HG02840 (cell line): ENCODE measurements around the gene CHFR.
"Not testable (repeated sequence)": the region's sequence is repeated elsewhere in the genome, so short reads cannot be mapped to it uniquely, and the experiment has no call there.

Source experiments
- ATAC-seq: cut with Tn5 transposase; IDR thresholded peaks from one replicate; pipeline ENCODE4 v1.9.1; 2021; ENCODE audit warnings: mild to moderate bottlenecking, moderate library complexity, moderate number of reproducible peaks; ENCODE audit not compliant: unreplicated experiment, low FRiP score

The CHFR gene

DNA sequence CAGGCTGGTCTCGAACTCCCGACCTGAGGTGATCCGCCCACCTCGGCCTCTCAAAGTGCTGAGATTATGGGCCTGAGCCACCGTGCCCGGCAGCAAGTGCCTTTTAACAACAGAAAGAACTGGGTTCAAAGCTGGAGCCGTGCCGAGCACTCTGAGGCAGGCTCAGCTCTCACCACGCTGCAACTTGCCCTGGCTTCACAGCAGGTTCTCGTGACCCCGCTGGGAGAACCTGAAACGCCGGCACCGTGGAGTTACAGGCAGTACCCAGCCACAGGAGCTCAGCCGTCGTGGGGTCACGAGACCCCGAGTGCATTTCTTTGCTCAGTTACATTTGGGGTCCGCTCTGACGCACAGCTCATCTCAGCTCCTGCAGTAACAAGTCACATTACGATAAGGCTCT, 73.2 kb downstream of the CHFR start:
- no peak for ATAC-seq

- no peak for ATAC-seq
Observed at GRCh38 chr12:132813443-132813842, 74.0 kb downstream of the CHFR start.

DNA sequence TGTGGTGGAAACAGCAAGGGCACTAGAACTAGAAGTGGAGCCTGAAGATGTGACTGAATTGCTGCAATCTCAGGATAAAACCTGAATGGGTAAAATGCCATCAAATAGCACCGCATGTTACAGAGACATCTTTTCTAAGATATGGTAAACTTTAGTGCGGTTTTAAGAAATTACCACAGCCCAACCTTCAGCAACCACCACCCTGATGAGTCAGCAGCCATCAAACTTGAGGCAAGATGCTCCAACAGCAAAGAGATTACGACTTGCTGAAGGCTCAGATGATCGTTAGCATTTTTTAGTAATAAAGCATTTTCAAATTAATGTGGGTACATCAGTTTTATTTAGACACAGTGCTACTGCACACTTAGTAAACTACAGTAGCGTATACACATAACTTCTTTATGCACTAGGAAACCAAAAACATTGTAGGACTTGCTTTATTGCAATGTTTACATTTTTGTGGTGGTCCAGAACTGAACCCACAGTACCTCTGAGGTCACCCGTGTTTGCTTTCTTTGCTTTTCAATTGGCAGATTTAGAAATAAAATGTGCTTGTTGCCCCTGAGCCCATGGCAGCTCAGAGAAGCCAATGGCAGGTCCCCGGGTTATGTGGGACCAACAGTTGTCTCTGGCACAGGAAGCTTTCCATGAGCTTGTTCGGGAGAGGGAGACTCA, 74.6 kb downstream of the CHFR start:
- ATAC-seq = no peak

DNA sequence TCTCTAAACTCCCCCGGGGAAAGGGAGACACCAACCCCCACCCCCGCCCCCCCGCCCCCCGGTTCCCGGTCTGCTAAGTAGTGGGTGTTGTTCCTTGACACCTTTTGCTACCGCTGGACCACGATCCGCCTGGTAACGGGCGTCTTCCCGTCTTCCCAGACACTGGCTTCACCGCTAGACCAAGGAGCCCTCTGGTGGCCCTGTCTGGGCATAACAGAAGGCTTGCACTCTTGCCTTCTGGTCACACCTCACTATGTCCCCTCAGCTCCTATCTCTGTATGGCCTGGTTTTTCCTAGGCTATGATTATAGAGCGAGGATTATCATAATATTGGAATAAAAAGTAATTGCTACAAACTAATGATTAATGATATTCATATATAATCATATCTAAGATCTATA, 78.0 kb downstream of the CHFR start:
- not testable (repeated sequence) for ATAC-seq

GRCh38 chr12:132807295-132808092, 79.9 kb downstream of the CHFR start:
- no peak for ATAC-seq

DNA sequence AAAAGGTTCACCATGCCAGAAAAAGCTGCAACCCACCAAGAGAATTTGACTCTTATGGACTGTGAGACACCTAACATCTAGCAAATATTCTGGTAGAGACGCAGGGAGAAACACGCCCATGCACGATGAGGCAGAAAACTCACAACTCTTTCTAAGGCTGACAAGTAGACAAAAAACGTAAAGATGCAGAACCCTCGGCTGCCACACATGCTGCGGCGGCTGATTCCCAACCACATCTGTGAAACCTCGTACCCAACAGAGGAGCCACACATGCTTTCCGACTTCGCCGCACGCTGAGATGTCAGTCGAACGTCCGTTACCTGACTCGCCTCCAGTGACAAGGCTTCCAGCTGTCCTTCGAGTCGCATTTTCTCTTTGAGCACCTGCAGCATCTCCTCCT, 80.5 kb downstream of the CHFR start:
- ATAC-seq = no peak

DNA sequence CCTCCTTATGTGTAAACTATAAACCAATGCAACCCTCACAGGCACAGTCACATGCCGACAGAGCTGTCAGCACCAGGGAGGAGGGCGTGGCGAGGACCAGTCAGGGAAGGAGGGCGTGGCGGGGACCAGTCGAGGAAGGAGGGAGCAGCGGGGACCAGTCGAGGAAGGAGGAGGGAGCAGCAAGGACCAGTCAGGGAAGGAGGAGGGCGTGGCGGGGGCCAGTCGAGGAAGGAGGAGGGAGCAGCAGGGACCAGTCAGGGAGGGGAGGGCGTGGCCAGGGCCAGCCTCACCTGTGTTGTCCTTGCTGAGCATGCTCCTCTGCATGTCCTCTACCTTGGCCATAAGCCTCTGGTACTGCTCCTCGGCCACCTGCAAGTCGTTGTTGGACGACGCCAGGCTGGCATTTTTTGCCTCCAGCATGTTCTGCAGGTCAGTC, 83.0 kb downstream of the CHFR start:
- ATAC-seq = no peak

DNA sequence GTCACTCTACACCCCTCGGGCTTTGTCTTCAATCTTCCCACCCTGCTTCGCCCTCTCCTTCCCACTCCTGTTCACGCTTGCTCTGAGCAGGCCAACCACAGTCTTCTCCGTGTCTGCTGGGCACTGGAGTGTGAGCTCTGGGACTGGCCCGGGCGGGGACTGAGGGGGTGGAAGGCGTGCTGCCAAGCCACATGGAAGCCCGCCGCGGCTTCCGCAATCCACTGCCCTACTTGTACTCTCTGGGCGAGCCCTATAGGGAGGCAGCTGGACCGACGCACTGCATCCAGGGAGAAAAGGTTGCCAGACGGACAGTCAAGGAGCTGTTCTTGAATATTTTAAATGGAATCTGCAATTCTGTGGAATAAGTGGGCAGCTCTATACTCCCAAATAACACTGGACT, 83.5 kb downstream of the CHFR start:
- ATAC-seq = no peak

DNA sequence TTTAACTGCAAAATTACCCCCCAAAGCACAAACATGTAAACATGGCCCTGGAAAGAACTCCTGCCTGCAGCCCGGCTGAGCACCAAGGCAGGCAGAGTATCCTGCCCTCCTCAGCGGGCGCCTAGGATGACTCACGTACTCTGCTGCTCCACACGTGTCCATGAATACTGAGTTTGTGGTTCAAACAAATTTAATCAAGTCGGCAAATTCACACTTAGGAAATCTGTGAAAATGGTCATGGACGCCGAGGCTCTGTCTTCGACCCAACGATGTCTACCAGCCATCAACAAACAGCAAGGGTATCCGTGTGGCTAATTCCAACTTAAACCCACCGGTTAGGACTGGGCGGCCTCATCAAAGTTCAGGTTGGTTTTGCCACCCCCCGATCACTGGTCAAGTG, 84.3 kb downstream of the CHFR start:
- no peak for ATAC-seq

DNA sequence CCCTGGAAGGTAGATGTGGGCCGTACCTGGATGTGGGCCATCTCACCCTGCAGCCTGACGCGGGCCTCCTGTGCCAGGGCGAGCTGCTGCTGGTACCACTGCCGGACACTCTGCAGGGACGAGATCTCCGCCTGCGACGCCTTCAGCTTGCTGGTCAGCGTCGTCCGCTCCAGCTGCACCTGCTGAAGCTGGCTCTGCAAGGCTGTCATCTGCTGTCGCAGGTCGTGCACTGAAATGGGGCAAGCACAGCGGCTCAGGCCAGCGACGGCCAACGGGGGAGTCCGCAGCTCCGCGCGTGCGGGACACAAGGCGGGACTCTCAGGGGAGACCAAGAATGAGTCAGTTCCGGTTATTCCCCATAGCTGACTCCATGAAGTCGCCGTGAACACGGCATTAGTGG, 85.7 kb downstream of the CHFR start:
- ATAC-seq = no peak

DNA sequence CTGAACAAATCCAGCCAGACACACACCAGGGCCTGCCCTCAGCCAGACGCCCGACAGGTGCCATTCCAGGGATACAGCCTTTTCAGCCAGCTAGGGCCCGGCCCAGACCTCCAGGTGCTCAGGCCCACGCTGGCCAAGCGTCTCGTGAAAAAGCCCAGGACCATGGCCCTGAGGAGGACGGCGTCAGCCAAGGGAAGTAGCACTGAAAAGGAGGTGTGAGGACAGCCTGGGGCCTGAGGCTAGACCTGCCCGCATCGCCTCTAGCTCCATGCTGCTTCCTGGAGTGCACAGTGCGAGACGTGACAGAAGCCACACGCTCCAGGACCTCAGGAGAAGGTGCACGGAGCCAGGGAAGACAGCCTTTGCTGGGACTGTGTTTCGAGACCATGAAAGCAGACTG, 88.6 kb downstream of the CHFR start:
- no peak for ATAC-seq

DNA sequence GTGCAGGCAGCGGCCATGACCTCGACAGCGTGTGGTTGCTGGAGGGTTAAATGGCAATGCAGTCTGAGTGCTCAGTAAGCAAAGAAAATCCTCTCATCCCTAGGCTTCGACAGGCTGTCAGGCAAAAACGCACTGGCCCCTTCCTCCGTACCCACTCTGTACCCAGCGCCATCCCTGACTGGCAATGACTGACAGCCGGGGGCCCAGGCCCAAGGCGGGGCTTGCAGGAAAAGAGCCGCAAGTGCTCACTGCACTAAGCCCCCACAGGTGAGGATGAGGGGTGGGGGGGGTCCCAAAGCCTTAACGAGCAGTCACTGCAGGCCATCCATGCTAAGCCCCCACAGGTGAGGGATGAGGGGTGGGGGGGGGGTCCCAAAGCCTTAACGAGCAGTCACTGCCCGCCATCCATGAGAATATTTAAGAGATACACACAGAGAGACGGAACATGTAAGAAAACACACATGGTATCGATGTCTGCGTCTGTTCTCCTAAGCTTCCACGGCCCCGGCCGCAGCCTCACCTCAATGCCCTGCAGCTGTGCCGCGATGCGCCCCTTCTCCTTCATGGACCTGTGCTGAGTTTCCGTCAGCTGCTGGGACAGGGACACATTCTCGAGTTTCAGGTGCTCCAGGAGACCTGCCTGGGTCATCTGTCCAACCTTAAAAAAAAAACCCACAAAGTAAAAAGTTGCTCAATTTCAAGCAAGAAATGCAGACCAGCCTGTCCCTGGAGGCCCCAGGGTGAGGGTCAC, 89.4 kb downstream of the CHFR start:
- ATAC-seq = no peak

DNA sequence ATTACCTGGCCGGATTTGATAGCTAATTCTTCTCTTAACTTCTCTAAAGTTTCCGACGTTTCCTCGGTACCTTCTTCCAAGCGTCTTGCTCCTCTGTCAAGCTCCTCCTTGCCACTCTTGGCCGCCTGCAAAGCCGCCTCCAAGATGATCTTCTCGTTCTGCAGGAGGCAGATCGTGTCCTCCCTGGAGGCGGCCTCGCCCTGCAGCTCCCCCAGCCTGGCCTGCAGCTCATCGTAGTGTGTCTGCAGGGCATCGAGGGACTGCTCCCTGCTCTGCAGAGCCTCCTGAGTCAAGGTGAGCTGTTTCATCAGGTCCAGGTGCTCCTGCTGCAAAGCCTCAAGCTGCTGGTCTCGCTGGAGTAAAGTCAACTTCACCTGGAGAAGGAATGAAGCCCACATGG, 91.6 kb downstream of the CHFR start:
- no peak for ATAC-seq

- not testable (repeated sequence) for ATAC-seq
Observed at GRCh38 chr12:132791940-132792339, 95.5 kb downstream of the CHFR start.

GRCh38 chr12:132789099-132789471, 98.3 kb downstream of the CHFR start:
- no peak for ATAC-seq

GRCh38 chr12:132788375-132789098, 98.9 kb downstream of the CHFR start:
- no peak for ATAC-seq

DNA sequence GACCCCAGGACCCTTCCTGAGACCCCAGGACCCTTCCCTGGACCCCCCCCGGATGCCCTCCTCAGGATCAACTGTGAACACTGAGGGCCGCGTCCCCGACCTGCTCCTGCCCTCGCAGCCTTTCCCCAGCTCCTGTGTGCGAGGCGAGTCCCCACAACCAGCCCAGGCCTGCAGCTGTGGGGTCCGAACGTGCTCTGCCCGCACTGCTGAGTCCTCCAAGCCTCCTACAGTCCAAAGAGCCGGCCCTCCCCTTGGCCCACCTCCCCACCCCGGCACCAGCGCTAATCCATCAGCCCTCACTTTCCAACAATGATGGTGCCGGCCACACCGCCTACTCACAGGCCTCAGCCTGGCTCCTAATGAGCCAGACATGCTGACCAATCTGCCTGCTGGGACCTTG, 99.5 kb downstream of the CHFR start:
- no peak for ATAC-seq

- no peak for ATAC-seq
Observed at GRCh38 chr12:132786192-132786591, 101.2 kb downstream of the CHFR start.

GRCh38 chr12:132784580-132784979, 102.8 kb downstream of the CHFR start:
- ATAC-seq = no peak

GRCh38 chr12:132783917-132784531, 103.4 kb downstream of the CHFR start:
- ATAC-seq = no peak
